ENCODE results near the gene ZSWIM1. TPM values are rescaled to one million over a fixed set of nuclear protein-coding genes. Genes with fewer than 3 reads are reported as not detected.
A peak's percentile ranks its signal among the peaks of the same experiment; 100 is the strongest.

ZSWIM1 gene
- total and polyA plus RNA-seq, 2 of the 4 experiments (the other 2 are of a cell fraction): 4.2 to 10.0 TPM

DNA sequence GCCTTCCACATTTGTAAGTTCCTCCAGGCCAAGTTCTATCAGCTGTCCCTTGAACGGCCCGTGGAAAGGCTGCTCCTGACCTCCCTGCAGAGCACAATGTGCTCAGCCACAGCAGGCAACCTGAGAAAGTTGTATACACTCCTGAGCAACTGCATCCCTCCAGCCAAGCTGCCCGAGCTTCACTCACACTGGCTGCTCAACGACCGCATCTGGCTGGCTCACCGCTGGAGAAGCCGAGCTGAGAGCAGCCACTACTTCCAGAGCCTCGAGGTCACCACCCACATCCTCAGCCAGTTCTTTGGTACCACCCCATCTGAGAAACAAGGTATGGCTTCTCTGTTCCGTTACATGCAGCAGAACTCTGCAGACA lies 2.1 kb downstream of the ZSWIM1 start:
- H3K9me3 ChIP-seq (ENCODE audit: control insufficient read depth, insufficient read depth, low read length): no peaks in the 10 kb centered on the region
- intact Hi-C loops (cut with micrococcal nuclease): no loop called here
- in situ Hi-C loops (cut with MboI; ENCODE audit: low sequenced_read_pairs): no loop called here

More for the DNA sequence above, 2.1 kb downstream of the ZSWIM1 start:
- no peak overlapping the region for H3K18ac ChIP-seq (ENCODE audit: low read depth, low read length)
- no peaks in the 10 kb centered on the region for H3K27me3 ChIP-seq (ENCODE audit: control insufficient read depth, insufficient read depth, low read length)
- 92% methylated on average over 9 of the region's 9 CpGs; no CpG with 5 or more reads in 1 of the 2 experiments for WGBS, 2 experiments (ENCODE audit: extremely low coverage in 2 of 2, insufficient read length in 1 of 2)
- H4K91ac ChIP-seq (ENCODE audit: insufficient read depth, low read depth, low read length): no peak overlapping the region
- no peak overlapping the region for H4K8ac ChIP-seq (ENCODE audit: low read depth in 2 of 2, low read length in 2 of 2)
- TSS peak; percentile 54 for BruUV-seq (replicated peaks)
- CTCF ChIA-PET: interaction anchor here (0.6 kb wide), 1 partner anchor 432 kb away, joined by 3 read pairs; no protein-coding TSS in a partner anchor
- H3K4me3 ChIP-seq (ENCODE audit: insufficient read depth, low read depth, low read length): no peak overlapping the region
- H2BK15ac ChIP-seq (ENCODE audit: low read depth, low read length): no peak overlapping the region
- DNase-seq: no peak
- no peak for TF ChIP-seq MAFK (IDR thresholded peaks at IDR 0.05; ENCODE audit: low read depth, low read length)
- TF ChIP-seq MAZ (IDR thresholded peaks at IDR 0.05; ENCODE audit: borderline replicate concordance, low read depth, low read length): no peak
- no peak for TF ChIP-seq RFX5 (IDR thresholded peaks at IDR 0.05; ENCODE audit: low read depth, low read length)
- no peak for TF ChIP-seq NFE2L2 (IDR thresholded peaks at IDR 0.05; ENCODE audit: low read depth, low read length)
- no peak for TF ChIP-seq FOS (IDR thresholded peaks at IDR 0.05; ENCODE audit: low read depth, low read length)
- TF ChIP-seq POLR2A (IDR thresholded peaks at IDR 0.05; ENCODE audit: low read depth, low read length): no peak
- TF ChIP-seq CEBPB (IDR thresholded peaks at IDR 0.05; ENCODE audit: low read depth, low read length): no peak
- TF ChIP-seq, protein P1, sequence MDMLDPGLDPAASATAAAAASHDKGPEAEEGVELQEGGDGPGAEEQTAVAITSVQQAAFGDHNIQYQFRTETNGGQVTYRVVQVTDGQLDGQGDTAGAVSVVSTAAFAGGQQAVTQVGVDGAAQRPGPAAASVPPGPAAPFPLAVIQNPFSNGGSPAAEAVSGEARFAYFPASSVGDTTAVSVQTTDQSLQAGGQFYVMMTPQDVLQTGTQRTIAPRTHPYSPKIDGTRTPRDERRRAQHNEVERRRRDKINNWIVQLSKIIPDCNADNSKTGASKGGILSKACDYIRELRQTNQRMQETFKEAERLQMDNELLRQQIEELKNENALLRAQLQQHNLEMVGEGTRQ (IDR thresholded peaks at IDR 0.05; ENCODE audit: low read depth, low read length): no peak
- TF ChIP-seq RAD21 (IDR thresholded peaks at IDR 0.05; ENCODE audit: low read length): no peak
- no peak for TF ChIP-seq SMC3 (IDR thresholded peaks at IDR 0.05; ENCODE audit: low read depth, low read length)
- TF ChIP-seq, protein P2, sequence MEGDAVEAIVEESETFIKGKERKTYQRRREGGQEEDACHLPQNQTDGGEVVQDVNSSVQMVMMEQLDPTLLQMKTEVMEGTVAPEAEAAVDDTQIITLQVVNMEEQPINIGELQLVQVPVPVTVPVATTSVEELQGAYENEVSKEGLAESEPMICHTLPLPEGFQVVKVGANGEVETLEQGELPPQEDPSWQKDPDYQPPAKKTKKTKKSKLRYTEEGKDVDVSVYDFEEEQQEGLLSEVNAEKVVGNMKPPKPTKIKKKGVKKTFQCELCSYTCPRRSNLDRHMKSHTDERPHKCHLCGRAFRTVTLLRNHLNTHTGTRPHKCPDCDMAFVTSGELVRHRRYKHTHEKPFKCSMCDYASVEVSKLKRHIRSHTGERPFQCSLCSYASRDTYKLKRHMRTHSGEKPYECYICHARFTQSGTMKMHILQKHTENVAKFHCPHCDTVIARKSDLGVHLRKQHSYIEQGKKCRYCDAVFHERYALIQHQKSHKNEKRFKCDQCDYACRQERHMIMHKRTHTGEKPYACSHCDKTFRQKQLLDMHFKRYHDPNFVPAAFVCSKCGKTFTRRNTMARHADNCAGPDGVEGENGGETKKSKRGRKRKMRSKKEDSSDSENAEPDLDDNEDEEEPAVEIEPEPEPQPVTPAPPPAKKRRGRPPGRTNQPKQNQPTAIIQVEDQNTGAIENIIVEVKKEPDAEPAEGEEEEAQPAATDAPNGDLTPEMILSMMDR (conservative IDR thresholded peaks at IDR 0.05; ENCODE audit: low read depth, low read length): no peak
- TF ChIP-seq MXI1 (IDR thresholded peaks at IDR 0.05; ENCODE audit: borderline replicate concordance, low read depth, low read length): no peak
- no peak for TF ChIP-seq CHD1 (IDR thresholded peaks at IDR 0.05; ENCODE audit: low read depth, low read length)
- TF ChIP-seq RCOR1 (IDR thresholded peaks at IDR 0.05; ENCODE audit: insufficient replicate concordance, low read length): no peak
- TF ChIP-seq, protein P3, sequence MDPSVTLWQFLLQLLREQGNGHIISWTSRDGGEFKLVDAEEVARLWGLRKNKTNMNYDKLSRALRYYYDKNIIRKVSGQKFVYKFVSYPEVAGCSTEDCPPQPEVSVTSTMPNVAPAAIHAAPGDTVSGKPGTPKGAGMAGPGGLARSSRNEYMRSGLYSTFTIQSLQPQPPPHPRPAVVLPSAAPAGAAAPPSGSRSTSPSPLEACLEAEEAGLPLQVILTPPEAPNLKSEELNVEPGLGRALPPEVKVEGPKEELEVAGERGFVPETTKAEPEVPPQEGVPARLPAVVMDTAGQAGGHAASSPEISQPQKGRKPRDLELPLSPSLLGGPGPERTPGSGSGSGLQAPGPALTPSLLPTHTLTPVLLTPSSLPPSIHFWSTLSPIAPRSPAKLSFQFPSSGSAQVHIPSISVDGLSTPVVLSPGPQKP (IDR thresholded peaks at IDR 0.05; ENCODE audit: borderline replicate concordance, low read depth, low read length): no peak
- no peak for TF ChIP-seq BHLHE40 (IDR thresholded peaks at IDR 0.05; ENCODE audit: low read depth, low read length)
- peaks cover 11 to 51% of the 10 kb centered on the region in 2 experiments; a peak in 3 of 4 replicates for H3K79me1 ChIP-seq (ENCODE audit: low read depth in 1 of 2, low read length in 2 of 2)
- no peak overlapping the region for H3K14ac ChIP-seq (replicated peaks; ENCODE audit: low read depth, low read length)
- H3K27ac ChIP-seq (ENCODE audit: insufficient read depth, low read length): no peak overlapping the region
- H2BK120ac ChIP-seq (ENCODE audit: low read depth, low read length): no peak overlapping the region
- H2BK20ac ChIP-seq (ENCODE audit: low read depth, low read length): no peak overlapping the region
- no peak overlapping the region for H2BK5ac ChIP-seq (ENCODE audit: low read depth, low read length, poor library complexity, severe bottlenecking)
- H3K4me1 ChIP-seq (ENCODE audit: control insufficient read depth, insufficient read depth, low read length): peaks cover 2% of the 10 kb centered on the region; the same call in 1 of the 2 replicates
- no peaks in the 10 kb centered on the region; the same call in 1 of the 2 replicates for H4K20me1 ChIP-seq (ENCODE audit: insufficient read depth, low read length)
- H2AK5ac ChIP-seq (ENCODE audit: low read depth, low read length): no peak overlapping the region
- no peak overlapping the region for H3K9ac ChIP-seq (ENCODE audit: low read depth, low read length)
- no peak overlapping the region for H3K4ac ChIP-seq (ENCODE audit: low read depth, low read length)
- POLR2A ChIA-PET (ENCODE audit: unreplicated experiment): no interaction called here
- ATAC-seq (ENCODE audit: low read depth): no peak
- dilution Hi-C loops (cut with HindIII; ENCODE audit: low sequenced_read_pairs, unreplicated experiment): no loop called here
- H4K5ac ChIP-seq (ENCODE audit: low read depth, low read length): no peak overlapping the region
- no peak overlapping the region for H2AK9ac ChIP-seq (replicated peaks; ENCODE audit: low read depth, low read length, poor library complexity)
- peaks cover 4% of the 10 kb centered on the region for H3K9me1 ChIP-seq (ENCODE audit: insufficient read depth, low read length)
- H3K36me3 ChIP-seq (ENCODE audit: control insufficient read depth, insufficient read depth, low read length): peaks cover 27% of the 10 kb centered on the region
- H3K56ac ChIP-seq (ENCODE audit: extremely low read depth, insufficient read depth, low read length): no peak overlapping the region
- no peak overlapping the region for H3K23ac ChIP-seq (ENCODE audit: low read depth, low read length)
- no peak overlapping the region for H3K4me2 ChIP-seq (ENCODE audit: low read depth, low read length)
- H2AFZ ChIP-seq (replicated peaks; ENCODE audit: low read length, poor library complexity): no peak overlapping the region
